NOMO-1 treated with DMSO at 0.1 percent for 48 hours (cell line): ENCODE results near the gene AVPR2.

Source experiments
- DNase-seq: peaks from one replicate; lab custom pipeline; 2025; ENCODE audit not compliant: unreplicated experiment; lab: John Stamatoyannopoulos, UW

The AVPR2 gene

DNA sequence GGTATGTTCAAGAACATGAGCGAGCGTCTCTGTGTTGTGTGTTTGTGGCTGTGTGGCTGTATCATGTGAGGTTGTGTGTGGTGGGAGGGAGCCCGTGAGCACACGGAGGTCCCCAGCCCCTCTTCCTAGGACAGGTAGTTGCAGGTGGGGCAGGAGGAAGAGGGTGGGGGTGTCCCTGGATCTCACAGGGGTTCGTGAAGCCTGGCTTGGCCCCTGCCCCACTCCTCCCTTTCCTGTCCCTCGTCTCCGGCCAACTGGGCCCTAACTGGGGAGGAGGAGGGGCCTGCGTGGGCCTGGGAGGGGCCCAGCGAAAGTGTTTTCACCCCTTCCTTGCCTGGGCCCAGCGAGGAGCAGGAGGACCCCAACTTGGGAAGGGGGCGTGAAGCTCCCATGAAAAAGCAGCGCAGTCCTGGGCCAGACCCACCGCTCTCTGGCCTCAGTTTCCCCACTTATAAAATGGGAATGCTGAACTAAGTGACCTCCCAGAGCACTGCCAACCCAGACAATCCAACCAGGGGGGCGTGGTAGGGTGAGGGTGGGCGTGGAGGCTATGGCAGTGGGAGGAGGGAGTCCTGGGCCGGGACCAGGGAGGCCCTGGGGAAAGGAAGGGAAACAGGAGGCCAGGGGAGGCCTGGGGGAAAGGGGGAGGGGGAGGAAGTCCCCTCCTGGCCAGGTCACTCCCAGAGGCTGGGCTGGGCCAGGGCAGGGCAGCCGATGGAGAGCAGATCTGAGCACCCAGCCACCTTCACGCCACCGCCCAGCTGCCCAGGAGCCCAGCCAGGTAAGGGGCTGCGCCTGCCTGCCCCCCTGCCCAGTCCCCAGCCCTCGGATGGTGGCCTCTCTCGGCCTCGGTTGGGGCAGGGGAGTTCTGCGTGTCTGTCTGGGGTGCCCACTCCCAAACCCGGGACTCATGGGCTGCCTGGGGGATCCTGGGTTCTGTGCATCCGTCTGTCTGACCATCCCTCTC, at the start of gene AVPR2:
AVPR2 (plus strand) TSS at position 683 of the 967 bp plus-strand sequence. CDS start 473 bp downstream, outside the sequence.
- no peak for DNase-seq

DNA sequence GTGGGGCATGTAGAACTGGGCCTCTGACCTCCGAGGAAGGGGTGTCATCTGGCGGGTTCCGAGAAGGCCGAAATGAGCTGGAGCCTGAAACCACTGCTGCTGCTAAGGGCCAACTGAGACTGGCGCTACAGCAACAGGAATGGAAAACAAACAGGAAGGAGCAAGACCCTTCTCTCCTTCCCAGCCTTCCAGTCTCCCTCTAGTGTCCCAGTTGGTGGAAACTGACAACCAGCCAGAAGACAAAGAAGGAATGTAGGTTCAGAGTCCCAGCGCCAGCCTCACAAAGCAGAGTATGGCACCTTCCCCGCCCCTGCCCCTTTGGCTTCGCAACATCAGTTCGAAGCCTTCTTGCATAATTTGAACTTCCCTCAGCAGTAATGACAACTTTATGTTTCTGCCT, 49.8 kb upstream of the AVPR2 start:
- DNase-seq: no peak

DNA sequence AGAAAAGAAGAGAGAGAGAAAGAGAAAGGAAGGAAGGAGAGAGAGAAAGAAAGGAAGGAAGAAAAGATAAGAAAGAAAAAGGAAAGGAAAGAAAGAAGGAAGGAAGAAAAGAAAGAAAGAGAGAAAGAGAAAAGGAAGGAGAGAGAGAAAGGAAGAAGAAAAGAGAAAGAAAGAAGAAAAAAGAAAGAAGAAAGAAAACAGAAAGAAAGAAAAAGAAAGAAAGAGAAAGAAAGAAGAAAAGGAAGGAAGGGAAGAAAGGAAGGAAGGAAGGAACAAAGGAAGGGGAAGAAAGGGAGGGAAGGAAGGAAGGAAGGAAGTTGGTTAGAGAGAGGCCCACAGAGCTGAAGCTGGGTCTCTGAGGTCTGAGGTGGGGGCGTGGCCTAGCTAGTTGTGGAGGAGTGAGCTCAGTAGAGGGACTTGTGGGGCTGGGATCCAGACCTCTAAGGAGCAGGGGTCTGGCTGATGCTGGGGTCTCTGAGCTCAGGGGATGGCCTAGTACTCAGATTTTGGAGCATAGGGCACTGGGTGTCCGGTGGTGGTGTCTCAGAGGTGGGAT, 47.0 kb upstream of the AVPR2 start:
- DNase-seq: no peak

DNA sequence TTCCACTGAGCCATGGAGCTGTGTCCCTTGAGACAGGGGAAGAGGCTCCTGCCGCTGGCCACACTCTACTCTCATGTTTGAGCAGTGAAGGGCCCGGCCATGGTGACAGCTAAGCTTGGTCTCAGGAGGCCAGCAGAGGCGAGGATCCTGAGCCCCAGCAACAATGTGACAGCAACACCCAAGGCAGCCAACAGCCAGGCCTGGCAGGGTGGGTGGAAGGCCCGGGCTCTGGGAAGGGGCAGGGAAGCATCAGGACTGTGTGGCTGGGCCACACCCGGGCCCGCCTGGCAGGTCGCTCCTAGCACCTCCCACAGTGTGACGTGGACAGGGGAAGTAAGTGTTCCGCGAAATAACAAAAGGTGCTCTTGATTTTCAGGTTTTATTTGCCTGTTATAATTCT, 43.3 kb upstream of the AVPR2 start:
- DNase-seq: no peak

DNA sequence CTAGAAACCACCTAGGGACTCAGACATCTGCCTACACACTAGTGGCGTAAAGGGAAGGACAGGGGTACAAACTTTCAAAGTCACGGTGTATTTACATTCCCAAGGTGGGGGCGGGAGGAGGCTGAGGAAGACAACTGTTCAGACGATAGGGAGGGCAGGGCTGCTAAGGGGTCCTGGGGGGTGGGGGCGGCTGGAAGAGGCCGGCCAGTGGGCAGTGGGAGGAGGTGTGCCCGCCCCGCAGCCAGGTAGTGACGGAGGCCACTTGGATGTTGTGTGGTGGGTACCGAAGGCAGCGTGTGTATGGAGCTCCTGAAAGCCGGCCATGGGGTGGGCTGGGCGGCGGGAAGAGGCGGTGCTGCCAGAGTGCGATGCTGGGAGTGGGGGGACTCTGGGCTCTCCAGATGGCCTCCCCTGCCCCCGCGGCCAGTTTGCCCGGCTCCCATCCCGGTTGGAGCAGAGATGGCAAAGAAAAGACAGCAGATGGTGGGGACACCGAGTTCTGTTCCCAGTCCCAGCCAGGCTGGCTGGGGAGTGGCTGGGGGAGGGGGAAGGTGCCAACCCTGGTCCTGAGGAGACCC, 42.7 kb upstream of the AVPR2 start:
- DNase-seq: no peak

DNA sequence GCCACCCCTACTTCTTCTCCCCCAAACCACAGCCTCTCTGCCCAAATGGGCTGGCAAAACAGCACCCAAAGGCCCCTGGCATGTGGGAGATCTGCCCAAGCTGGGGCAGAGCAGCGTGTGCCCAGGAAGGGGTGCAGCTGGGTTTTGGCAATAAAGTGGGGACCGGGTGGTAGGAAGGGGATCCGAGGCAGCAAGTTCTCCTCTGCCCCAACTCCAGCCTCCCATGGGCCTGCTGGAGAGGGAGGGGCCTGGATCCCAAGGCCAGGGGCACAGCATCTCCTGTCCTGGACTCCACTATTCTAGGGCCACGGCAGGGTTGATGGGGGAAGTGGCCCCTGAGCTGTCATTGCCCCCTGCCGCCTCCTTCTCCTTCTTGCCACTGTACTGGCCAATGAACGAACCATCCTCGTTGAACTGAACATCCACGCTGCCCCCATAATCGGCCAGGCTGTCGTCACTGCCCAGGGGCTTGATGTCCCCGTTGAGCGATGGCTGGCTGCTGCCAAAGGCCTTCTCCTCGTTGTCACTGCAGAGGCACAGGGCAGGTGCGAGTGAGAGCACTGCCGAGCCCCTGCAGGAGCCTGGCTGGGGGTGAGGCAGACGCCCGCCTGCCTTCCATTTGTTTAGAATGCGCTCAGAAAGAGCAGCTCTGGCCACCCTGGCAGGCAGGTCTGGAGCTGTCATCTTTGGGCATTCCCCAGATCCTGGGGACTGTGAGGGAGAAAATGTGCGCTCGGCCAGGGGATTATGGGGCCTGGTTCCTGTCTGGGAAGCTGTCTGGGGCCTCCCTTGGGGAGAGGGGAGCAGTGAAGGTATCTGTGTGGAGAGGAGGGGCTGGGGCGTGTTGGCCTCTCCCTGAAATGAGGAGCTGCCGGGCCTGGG, 41.9 kb upstream of the AVPR2 start:
- no peak for DNase-seq

DNA sequence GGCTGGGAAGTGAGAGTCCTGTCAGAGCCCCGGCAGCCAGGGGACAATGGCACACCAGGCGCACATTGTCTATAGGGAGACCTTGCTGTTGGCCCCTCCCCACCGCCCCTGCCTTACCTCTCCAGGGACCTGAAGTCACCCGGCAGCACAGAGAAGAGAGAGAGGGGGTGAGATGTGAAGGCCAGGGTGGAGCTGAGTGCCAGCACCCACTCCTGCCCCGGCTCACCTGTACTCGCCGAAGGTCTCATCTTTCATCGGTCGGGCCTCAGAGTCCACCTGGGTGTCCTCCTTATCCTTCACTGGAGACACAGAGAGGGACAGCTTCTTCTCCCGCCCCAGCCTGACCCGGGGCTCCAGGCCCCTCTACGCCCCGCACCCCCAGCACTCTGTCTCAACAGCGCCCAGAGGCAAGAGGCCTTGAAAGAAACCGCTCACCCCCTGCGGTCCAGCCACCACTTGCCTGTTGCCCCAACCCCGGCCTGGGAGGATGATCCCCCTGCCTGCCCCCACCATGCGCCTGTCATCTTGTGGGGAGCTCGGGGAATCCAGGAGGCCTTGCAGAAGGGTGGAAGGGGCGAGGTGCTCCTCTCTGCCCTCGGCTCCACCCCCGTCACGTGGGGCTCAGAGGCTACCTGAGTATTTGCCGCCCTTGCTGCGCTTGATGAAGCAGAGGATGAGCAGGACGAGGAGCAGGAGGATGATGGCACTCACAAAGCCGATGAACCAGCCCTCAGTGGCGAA, 41.1 kb upstream of the AVPR2 start:
- DNase-seq: no peak

DNA sequence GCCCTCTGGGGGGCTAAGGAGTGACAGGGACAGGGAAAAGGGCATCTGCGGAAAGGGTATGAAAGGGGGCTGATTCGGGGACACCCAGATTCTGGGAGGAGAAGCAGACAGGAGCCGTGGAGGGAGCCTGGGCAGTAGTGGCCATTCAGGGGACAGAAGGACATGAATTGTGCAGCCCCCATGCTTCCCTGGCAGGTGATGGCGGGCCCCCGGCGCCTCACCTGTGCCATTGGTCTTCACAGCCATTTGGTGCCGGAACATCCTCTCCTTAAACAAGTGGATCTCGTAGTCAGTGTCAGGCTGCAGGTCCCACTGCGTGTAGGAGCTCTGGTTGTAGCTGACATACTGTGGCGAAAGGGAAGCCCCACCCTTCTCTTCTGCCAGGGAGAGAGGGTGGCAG, 40.4 kb upstream of the AVPR2 start:
- DNase-seq: no peak

DNA sequence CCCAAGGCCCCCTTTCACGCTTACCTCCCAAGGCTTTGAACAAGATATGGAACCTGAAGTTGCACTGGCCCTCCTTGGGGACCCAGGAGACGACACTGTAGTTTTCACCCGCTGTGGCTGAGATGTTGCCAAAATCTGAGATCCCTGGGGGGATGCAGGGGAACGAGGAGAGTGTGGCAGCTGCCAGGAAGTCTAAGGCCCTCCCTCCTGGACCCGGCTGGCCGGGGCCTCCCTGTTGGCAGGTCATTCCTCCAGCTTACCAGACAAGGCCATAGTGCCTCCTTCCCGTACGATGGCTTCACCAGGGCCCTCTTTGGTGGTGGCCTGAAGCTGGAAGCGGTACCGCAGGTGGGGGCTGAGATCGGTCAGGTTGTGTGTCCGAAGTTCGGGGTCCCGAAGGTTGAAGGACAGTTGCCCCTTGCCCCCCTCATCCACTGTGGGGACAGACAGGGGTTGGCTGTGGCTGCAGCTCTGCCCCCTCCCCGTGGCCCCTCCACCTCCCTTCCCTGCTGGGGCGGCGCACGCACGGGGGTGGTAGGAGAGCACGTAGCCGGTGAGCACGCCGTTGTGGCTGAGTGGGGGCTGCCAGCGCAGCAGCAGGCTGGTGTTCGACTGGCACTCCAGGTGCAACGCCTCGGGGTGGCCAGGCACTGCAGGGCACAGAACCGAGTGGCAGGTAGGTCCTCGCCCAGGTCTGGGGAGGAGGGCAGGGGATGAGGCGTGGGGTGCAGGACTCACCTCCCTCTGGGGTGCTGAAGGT, 39.7 kb upstream of the AVPR2 start:
- DNase-seq: no peak

DNA sequence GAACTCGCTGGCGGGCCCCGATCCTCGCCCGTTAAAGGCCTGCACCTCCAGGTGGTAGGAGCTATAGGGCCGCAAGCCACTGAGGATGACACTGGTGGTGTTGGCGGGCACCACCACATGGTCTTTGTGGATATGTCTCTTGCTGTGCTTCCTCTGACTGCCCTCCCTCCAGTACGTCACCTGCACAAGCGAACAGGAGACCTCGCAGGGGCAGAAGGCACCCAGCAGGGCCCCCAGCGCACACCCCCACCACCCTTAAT, 39.2 kb upstream of the AVPR2 start:
- DNase-seq: no peak

DNA sequence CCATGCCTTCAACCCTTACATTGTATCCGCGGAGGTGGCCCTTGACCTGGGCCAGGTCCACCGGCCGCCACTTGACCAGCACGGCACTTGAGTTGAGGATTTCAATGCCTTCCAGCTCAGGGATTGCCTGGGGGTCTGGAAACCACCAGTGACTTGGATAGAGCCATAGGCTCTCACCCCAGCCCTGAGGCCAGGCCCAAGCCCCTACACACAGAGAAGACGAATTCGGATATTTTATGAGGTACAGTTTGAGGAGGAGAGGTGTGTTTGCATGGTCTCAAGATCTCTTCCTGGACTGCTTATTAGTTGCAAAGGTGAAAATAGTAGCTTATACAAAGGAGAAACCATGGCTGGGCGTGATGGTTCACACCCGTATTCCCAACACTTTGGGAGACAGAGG, 38.8 kb upstream of the AVPR2 start:
- no peak for DNase-seq

DNA sequence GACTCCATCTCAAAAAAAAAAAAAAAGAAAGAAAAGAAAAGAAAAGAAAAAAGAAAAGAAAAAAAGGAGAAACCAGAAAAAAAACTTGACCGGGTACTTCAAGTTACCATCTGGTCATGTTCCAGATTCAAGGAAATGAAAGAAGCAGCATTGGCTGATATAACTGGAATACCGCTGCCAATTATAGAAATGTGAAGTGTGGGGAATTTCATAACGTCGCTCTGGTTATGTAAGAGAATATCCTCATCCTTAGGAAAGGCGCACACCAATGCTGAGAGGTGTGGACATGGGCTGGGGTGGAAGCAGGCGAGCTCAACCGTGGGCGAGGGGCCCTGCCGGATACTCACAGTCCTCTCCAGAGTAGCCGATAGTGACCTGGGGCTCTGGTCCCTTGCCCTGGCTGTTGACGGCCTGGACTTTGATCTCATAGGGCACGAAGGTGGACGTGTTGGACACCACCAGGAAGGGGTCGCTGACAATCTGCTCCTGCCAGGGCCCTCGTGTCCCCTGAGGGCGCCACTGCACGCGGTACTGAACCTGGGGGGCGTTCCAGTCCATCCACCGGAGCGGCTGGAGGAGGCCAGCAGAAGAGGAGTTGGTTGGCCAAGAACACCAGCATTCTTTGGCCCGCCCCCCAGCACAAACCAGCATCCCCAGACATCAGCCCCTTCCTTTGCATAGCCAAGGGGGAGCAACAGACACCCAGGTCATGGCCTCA, 38.0 kb upstream of the AVPR2 start:
- DNase-seq: no peak

DNA sequence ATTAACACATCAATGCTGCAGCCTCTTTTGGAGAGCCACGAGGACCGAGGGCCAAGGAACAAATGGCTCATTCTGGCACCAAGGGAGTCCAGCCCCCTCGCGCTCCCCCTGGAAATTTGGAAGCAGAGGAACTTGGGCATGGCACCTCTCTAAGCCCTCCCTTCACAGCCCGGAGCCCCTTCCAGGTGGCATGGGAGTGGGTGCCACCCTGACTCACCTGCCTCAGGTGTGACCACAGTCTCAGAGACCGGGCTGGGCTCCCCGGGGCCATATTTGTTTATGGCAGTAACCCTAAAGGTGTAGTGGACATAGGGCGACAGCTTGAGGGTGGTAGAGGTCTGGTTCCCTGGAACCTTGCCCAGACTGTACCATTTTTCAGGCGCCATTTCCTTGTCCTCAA, 37.3 kb upstream of the AVPR2 start:
- DNase-seq: no peak

DNA sequence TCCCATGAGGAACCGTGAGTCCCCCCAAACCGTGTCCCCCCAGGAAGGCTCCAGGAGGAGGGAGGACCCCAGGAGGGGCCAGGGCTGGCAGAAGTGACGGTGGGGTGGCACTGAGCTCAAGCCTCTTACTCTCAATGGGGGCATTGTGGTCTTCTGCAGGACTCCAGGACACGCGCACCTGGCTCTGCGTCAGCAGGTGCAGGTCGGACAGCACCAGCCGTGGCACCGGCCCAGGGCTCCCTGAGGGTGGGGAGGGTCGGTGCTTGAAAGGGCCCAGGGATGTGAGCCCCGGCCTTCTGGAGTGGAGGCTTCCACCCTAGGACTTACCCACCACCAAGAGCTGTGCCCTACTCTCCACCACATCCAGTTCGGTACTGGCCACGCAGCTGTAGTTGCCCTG, 36.8 kb upstream of the AVPR2 start:
- DNase-seq: no peak

DNA sequence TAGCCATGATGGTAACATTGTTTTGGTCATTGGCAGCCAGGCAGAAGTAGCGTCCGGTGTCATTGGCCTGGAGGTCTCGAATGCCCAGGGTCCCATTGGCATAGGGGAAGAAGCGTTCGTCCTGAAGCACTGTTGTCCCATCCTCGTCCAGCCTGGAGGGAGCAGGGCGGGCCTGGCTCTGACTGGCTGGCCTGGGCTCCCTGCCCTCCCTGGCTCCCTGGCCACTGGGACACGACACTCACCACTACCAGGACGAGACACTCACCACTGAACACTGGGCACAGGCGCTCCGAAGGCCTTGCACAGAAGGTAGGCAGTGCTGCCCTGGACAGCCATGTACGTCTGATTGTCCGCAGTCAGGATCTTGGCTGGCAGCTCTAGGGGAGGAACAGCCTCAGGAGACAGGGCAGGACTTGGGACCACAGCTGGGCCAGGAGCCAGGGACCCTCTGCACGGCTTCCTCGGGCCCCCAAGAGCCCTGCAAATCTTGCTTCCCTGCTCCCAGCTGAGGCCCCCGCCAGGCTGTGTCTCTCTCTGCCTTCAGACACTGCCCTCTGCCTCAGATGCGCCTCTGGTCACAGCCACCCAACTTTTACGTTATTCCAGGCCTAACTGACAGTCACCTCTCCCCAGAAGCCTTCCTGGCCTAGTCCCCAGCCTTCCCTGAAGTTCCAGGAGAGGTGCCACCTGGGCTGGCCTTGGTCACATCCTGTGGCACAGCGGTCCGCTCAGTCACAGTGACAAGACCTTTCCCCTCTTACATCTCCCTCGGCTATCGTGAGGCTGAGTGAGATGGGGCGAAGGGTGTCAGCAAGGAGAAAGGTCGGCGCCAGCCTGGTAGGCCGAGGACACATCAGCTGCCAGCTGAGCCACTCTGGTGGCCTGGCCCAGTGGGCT, 35.6 kb upstream of the AVPR2 start:
- DNase-seq: no peak

DNA sequence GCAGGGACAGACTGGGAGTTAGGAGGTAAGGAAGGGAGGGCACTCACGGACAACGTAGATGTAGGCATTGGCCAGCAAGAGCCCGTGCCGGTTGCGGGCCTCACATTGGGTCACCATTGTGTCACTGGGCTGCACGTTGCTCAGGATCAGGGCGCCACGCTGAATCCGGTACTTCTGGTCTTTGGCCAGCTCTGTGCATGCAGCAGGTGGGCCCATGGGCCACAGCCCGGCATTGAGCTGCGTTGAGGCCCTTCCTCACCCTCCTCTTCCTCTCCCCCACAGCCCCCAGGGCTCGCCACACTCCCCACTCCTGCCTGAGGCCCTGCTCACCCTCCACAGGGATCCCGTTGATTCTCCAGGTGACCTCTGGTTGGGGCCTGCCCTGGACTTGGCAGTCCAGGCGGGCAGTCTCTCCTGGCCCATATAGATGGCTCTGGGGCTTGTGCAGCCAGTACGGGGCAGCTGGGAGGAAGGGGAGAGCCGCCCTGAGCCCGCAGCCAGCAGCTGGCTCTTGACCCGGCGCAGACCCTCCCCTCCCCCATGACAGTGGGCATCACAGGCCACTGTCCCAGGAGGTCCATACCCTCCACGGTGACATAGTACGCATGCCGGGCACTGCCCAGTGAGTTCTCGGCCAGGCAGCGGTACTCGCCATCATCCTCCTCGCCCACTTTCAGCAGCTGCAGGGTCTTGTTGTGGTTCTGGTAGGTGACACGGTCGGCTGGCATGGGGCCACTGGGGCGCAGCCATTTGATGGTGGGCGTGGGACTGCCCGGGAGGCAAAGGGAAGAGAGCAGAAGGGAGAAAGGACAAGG, 34.8 kb upstream of the AVPR2 start:
- no peak for DNase-seq

DNA sequence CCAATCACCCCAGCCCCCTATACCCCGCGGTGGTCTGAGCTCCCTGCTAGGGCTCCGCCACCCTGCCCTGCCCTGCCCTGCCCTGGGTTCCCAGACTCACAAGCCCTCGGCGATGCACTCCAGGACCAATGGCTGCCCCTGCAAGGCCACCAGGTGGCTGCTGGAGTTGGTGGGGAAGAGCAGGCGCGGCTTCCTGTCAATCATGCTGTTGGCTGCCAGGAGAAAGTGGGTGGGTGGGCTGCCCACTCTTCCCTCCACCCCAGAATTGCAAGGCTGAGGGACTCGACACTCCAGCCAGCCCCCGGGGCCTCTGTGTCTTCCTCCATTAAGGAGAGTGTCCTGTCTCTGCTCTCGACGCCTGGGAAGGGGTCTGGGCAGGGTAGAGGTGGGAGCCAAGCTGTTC, 34.2 kb upstream of the AVPR2 start:
- DNase-seq: no peak
